HG03066 (cell line): ENCODE measurements around the gene SLC39A10.
"Not testable (repeated sequence)": the region's sequence is repeated elsewhere in the genome, so short reads cannot be mapped to it uniquely, and the experiment has no call there.

ENCODE experiments used
- ATAC-seq: cut with Tn5 transposase; IDR thresholded peaks from one replicate; pipeline ENCODE4 v1.9.1; 2021; ENCODE audit warnings: low read depth; ENCODE audit not compliant: unreplicated experiment

The SLC39A10 gene

DNA sequence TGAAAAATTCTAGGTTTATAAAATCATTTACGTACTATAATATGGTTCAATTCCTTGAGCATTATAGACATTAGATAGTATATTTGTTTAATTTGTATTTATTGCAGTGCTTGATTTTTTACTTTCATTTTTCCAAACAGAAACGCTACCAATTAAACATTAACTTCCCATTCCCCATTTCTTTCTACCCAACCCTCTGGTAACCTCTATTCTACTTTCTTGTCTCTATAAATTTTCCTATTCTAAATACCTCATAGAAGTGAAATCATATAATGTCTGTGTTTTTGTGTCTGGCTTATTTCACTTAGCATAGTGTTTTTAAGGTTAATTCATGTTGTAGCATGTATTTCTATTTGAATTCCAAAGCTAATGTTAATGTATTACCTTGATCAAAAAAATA lies 11.6 kb upstream of the SLC39A10 start:
- ATAC-seq = no peak

DNA sequence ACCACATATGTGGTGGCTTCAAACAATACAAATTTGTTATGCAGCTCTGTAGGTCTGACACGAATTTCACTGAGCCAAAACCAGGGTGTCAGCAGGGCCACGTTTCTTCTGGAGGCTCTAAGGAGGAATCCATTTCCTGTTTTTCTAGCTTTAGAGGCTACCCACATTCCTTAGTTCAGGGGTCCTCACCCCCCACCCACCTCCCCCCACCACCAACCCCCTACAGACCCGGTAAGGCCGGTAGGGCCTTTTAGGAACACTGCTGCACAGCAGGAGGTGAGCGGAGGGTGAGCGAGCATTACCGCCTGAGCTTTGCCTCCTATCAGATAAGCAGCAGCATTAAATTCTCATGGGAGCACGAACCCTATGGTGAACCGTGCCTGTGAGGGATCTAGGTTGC lies 10.6 kb upstream of the SLC39A10 start:
- ATAC-seq = no peak

DNA sequence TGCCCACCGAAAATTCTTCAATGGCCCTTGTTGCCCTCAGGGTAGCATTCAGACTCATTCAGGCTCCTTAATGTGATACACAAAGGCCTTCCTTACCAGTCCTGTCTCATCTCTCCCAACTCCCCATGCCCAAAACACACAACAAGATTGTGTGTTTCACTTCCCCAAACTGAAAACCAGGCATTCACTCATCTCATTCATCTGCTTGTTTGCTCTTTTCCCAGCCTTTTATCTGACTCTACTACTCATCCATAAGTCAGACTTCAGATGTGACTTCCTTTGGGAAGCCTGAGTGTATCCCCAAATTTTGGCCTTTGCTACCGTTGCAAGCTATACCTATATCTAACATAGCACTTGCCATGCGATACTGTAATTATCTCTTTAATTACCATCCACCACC lies 9.7 kb upstream of the SLC39A10 start:
- no peak for ATAC-seq

DNA sequence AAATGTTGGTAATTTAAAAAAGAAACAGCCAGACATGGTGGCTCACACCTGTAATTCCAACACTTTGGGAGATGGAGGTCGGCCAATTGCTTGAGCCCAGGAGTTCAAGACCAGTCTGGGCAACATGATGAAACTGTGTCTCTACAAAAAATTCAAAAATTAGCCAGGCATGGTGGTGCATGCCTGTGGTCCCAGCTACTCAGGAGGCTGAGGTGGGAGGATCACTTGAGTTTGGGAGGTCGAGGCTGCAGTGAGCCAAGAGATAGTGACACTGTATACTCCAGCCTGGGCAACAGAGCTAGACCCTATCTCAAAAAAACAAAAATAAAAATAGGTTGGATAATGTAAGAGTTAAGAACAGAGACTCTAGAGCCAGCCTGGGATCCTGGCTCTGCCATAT lies 8.7 kb upstream of the SLC39A10 start:
- not testable (repeated sequence) for ATAC-seq

DNA sequence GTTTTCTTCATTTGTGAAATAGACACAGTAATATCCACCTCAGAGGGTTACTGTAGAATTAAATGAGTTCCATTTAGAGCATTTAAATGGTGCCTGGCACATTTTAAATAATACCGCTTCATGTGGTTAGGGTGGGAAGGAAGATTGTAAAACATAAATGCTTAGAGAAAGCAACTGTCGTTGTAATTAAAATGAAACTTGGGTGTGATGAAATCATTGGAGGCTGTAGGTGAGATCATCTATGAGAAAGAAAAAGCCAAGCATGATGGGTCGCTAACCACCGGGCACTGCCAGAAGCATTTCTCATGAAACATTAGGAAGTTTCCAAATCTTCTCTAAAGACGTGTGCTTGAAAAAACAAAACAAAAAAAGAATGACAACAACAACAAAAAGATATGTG lies 8.2 kb upstream of the SLC39A10 start:
- ATAC-seq = no peak

DNA sequence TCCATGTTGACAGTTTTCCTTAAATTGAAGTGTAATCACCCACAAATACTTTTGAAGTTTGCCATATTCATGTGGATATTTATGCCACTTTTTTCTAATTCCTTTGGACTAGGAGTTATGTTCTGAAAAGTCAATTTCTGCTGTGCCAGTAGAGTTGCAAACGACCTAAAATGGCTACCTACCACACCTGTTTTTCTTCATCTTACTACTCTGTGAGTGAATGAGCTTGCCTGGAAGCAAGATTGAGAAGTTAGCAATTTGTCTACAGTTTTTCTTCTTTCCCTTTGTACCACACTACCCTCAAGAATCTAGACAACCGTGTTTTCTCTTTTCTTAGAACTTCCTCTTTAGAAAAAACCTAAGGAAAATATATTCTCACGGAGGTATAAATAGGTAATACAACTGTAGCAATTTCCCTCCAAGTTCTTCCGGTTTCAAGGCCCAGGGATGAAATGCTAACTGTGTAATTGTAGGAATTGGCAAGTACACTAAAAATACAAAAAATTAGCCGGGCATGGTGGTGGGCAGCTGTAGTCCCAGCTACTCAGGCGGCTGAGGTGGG lies 7.3 kb upstream of the SLC39A10 start:
- peak; percentile 13 for ATAC-seq

DNA sequence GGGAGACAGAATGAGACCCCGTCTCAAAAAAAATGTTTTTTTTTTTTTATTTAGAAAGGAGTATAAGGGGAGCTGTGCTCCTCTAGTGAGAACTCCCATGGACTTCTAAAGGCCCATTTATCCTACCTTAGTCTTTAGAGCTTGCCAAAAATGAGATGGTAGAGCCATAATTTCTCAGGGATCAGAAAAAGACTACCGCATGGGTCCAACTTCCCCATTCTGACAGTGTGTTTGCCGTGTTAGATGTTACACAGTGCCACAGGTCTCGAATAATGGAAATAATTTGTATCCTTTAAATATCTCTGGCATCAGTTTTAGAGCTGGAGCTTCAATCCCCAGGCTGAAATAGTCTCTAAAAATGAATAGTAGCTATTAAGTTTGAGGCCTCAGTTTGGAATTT lies 6.0 kb upstream of the SLC39A10 start:
- ATAC-seq = no peak

DNA sequence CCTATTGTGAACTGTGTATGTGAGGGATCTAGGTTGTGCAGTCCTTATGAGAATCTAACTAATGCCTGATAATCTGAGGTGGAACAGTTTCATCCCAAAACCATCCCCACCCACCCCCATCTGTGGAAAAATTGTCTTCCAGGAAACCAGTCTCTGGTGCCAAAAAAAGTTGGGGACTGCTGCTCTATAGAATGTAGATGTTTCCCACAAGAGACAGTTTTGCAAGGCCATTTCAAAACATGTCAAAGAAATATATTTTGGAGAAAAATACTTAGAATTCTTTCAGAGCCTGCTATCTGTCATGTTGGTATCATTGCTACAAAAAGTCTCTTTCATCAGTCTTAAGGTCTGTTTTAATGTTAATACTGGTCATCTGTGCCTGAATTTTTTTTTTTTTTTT lies 4.1 kb upstream of the SLC39A10 start:
- no peak for ATAC-seq

DNA sequence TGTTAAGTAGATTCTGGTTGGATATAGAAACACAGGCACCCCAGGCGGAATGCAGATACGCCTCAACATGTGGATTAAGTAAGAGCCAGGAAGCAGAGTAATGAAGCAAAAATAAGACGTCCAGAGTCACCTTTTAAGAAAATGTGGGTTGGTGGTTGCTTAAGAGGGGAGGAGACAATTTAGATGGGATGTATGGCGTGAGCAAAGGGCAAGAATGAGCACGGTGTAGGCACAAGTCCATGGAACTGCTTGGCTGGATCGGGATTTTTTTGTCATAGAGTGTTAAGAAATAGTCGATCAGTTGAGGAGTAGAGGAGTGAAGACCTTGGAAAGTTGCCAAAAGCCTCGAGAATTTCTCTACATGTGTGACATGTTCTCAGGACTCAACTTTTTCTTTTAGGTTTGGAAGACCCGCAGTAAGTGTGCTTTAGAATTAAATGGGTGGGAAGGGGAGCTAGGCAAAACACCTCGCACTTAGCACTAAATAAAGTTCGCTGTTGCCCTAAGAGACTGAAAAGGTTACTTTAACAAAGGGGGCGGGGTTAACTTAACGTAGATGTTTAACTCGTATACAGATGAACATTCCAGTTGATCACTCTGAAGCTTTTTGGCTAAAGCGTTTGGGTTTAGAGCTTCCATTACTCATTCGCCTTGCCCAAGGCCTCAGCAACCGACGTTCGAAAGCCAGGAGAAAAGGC lies 716 bp upstream of the SLC39A10 start:
- ATAC-seq = no peak

DNA sequence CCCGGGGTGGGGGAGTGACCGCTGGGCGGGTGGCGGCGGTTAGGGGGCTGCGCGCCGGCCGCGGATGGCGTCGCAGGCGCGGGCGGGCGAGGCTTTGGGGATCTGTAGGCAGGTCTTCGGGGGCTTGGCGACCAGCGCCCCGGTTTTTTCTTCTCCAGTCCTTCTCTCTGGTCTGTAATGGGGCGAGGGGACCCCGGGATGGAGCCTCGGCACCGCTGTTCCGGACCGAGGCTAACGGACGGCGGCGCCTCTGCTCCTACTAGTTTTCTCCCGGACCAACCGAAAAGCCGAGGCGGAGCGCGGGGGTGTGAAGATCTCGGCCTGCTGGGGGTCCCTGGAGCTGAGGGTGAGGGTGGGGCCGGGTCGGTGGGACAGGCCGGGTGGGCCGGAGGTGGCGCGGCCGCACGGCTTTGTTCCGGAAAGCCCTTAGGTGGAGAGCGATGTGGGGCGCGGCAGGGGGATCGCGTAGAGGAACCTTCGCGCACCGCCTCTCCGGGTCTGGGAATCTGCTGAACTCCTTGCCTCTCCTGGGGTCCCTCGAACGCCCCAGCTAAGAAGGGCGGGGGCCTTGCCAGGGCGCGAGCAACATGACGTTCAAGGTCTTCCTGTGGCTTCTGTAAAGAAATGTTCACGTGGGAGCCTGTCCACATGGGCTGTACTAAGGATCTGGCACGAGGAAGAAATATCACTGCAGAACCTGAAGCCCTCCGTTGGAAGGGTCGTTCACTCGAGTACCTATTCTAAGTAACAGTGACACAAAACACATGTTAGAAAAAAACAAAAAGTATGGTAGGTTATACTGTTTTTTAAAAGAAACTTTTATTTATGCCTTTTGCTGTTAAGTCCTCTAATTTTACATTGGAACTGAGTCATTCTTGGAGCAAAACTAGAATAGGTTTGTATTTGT lies 861 bp downstream of the SLC39A10 start:
- ATAC-seq = peak; percentile 18

DNA sequence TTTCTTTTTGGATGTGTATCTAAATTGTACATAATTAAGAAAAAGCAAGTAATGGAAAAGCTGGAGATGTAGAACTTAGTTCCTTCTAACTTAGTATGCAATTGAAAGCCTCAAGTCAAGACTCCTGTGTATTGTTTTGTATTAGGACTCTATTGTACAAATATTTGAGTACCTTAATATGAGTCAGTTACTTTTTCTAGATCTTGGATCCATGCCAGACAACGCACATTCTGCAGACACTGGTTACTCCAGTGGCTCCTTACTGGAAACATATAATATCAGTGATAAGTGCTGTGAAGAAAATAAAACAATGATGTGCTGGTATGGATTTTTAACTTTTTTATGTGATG lies 1.5 kb downstream of the SLC39A10 start:
- ATAC-seq = no peak

DNA sequence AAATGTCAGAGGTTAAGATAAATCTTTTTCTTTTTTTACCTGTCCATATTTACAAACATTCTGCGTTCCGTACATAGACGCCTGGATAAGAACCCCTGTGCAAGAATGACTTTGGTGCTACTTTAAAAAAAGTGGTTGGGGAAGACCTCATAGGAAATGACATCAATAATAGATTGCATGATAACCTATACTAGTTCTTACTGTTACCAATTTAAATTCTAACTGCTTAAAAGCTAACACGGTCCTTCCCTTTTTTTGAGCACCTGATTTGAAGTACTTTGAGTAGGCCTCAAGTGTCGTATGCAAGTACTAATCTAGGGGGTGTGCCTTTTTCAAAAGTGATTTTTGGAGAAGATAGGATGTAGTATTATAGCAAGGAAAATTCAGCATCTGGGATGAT lies 2.1 kb downstream of the SLC39A10 start:
- ATAC-seq = no peak

DNA sequence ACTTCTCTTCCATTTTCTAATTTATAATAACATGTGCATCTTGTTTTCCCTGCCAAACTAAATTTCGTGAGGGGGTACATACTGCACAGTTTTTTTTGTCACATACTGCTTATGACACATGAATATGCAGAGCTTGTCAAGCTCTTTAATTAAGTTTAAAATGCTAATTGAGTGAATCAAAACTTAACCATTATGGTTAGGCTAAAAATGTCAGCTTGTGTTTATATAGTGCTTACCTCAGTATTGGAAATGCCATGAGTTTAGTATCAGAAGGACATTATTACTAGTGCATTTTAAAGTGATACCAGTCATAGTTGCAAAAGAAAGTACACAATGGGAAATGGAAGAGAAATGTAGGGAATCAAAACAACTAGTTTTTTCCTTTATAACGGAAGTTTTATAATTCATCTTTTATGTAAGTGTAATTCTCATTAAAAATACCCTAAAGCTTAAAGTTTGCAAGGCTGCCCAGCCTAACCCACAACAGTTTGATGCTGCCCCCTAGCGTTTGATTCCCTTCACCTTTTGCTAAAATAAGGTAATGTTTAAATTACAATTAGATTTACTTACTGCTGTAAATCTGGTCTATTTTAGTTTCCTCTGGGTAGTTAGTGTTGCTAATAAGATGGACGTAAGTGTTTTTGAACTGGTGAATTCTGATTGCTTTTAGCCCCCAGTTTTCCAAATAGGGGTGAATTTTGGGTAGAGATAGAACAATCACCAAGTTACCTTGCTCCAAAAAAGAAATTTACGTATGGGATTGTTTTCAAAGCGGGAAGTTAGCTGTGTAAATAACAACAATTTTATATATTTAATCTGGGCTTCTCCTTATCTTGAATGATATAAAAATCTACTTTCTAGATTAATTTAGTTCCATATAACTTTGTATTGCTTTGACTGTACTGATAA lies 3.2 kb downstream of the SLC39A10 start:
- ATAC-seq = no peak

DNA sequence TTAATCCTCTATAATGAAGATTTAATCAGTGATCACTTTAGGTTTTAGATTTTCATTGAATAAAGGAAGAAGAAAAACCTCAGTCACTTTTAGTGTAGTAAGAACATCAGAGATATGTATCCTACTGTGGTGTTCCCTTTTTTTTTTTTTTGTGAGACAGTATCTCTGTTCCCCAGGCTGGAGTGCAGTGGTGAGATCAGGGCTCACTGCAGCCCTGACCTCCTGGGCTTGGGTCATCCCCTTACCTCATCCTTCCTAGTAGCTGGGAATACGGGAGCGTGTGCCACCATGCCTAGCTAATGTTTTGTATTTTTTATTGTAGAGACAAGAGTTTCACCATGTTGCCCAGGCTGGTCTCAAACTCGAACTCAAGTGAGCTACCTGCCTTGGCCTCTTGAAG lies 5.1 kb downstream of the SLC39A10 start:
- ATAC-seq = no peak

DNA sequence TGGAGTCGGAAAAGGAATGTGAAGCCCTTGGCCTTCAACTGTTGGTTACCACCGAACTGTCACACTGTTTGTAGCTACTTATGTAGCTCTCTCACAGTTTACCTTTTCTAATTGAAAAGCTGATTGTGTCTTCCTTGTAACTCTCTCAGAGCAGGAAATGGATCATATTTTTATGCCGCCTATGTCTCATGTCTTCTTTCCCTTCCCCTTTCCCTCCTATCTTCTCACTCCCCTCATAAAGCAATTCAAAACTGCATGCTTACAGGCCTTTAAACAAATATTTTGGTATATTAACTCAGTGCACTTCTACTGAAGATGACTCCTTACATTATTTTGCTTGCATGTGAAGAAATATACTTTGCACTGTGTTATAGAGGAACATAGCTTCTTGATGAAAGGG lies 6.0 kb downstream of the SLC39A10 start:
- no peak for ATAC-seq

DNA sequence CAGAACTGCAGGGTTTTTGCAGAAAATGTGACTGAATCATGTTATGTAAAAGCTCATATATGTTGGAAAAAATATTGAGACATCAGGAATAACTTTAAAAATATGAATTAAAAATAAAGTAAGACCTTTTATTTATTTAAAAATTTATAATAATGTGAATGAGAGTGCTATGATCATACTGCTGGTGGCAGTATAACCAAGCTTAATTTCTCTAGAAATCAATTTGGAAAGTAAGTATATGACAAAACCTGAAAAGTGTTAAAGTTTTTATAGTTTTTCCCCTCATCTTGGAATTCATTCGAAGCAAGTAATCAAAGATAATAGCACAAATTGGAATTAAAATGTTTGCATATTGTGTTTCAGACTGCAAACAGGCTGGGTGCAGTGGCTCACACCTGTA lies 7.5 kb downstream of the SLC39A10 start:
- ATAC-seq = no peak

DNA sequence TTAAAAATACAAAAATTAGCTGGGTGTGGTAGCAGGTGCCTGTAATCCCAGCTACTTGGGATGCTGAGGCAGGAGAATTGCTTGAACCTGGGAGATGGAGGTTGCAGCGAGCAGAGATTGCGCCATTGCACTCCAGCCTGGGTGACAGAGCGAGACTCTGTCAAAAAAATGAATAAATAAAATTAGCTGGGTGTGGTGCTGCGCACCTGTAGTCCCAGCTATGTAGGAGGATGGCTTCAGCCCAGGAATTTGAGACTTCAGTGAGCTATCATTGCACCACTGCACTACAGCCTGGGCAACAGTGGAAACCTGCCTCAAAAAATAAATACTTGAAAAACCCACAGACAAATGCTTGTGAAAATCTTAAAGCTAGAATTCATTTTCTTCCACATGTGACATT lies 8.1 kb downstream of the SLC39A10 start:
- not testable (repeated sequence) for ATAC-seq

DNA sequence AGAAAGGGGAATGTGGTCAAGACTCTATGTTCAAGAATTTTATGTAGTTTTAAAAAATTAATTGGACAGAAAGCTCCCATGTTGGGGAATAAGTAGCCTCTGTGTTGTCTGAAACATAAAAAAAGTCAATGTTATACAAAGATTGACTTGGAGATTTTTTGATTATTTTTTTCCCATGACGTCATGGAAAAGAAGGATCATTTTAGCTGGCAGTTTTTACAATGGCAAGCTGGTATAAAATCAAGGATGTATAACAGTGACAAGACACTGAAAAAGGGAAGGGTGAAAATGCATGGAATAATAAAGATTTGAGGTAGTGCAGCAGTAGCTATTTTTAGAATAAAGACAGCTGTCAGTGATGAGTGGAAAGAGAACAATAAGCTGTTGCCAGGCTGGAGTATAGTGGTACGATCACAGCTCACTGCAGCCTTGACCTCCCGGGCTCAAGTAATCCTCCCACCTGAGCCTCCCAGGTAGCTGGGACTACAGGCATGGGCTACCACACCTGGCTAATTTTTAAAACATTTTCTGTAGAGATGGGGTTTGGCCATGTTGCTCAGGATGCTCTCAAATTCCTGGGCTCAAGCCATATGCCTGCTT lies 9.2 kb downstream of the SLC39A10 start:
- ATAC-seq = no peak

DNA sequence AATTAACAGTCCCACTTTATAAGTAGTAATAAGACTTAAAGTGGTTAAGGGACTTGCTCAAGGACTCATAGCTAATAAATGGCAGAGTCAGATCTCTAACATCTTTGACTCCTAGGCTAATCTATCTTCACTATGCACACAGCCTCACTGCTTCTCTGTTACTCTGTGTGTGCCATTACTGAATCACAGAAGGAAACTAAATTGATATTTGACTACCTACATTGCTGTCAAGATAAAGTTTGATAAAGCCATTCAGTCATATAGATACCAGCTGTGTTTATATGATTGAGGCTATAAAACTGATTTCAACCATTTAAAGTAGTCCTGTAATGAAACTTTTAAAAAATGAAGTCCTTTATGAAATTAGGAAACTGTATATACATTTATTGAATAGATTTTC lies 10.9 kb downstream of the SLC39A10 start:
- ATAC-seq = no peak

DNA sequence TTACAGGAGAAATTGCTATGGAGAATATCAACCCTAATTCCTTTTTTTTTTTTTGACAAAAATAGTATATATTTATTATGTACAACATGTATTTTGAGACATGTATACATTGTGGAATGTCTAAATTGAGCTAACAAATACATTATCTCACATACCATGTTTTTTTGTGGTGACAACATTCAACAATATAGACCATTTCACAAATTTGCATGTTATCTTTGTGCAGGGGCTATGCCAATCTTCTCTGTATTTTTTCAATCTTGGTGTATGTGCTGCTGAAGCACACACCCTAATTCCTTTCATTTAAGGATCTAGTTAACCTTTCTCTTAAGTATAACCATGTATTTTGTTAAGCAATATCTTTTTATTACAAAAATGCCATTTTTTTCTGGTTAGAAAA lies 13.2 kb downstream of the SLC39A10 start:
- ATAC-seq = no peak
